WI38 (cell line): ENCODE results near the gene MTR.

Source experiments
- H3K4me3 ChIP-seq: 2 replicates; pipeline ENCODE4 v1.5.1; 2011; ENCODE audit warnings: low read depth, mild to moderate bottlenecking, control low read depth, low read length
- TF ChIP-seq, protein P1 (sequence below): IDR thresholded peaks from 2 replicates; pipeline ENCODE4 v1.5.1; 2012; ENCODE audit warnings: low read depth, mild to moderate bottlenecking, control low read depth, low read length

The MTR gene

DNA sequence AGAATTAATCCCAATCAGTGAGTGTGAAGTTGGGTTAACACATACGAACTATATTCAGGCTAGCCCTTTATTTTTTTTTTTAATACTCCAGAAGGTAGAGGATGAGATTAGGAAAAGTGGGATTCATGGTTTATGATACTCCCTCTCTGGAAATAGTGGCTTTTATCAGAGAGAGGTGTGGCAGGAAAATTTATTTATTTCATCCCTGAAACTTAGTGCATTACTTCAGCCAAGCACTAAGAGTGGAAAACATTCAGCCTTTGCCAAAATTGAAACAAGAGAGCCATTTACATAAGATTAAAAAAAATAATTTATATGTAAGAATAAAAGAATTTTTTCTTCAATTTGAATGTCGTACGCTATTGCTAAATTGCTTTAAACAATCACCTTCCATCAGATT lies 35.0 kb downstream of the MTR start:
- no peak overlapping the region for H3K4me3 ChIP-seq
- TF ChIP-seq, protein P1, sequence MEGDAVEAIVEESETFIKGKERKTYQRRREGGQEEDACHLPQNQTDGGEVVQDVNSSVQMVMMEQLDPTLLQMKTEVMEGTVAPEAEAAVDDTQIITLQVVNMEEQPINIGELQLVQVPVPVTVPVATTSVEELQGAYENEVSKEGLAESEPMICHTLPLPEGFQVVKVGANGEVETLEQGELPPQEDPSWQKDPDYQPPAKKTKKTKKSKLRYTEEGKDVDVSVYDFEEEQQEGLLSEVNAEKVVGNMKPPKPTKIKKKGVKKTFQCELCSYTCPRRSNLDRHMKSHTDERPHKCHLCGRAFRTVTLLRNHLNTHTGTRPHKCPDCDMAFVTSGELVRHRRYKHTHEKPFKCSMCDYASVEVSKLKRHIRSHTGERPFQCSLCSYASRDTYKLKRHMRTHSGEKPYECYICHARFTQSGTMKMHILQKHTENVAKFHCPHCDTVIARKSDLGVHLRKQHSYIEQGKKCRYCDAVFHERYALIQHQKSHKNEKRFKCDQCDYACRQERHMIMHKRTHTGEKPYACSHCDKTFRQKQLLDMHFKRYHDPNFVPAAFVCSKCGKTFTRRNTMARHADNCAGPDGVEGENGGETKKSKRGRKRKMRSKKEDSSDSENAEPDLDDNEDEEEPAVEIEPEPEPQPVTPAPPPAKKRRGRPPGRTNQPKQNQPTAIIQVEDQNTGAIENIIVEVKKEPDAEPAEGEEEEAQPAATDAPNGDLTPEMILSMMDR = no peak

DNA sequence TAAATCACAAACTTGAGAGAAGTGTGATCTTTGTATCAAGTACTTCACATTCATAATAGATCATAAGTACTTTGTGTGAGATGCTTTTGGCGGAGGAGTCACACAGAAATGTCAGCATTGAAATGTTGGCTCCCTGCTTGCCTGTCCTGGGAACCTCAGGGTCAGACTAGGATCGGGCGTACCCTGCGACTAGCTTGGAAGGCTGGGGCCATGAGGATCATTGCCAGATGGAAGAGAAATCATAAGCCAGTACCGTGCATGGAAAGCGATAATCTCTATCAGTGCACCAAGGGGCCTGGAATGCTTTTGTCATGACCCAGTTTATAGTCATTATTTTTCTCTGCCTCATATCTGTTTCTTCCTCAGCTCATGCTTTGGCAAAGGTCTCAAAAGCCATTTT lies 35.5 kb downstream of the MTR start:
- TF ChIP-seq, protein P1 = no peak
- H3K4me3 ChIP-seq = no peak overlapping the region

DNA sequence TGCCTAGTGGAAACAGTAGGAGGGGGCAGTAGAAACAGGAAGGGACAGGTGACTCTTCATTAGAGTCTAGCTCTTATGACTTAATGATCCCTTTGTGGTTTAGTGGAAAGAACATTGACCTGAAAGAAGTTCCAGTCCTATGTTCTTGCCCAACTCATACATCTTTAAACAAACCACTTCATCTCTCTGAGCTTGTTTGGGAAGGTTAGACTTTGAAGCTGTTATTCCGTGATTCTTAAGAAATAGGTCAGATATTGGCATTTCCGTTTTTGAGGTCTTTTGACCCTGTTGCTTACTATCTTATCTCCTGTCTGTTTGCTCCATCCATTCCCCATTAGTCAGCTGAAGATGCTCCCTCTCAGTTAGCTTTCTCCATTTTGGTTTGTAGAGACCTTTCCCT lies 38.5 kb downstream of the MTR start:
- no peak overlapping the region for H3K4me3 ChIP-seq
- TF ChIP-seq, protein P1 = no peak

DNA sequence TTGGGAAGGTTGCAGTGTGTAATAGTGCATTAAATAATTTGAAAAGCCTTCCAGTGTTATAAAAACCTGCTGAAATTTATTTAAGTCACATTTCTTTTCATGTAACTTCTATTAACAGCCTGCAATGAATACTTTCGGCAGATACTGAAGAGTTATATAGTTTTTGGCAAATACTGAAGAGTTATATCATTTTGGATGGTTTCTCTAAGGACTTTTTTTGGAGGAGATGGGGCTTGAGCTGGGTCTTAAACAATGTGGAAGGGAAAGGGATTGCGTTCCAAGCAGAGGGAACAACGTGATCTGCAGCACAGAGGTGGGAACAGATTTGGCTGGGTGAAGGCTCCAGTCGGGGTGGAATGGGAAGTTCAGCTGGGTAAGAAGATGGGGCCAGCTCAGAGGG lies 39.8 kb downstream of the MTR start:
- no peak overlapping the region for H3K4me3 ChIP-seq
- TF ChIP-seq, protein P1 = no peak

DNA sequence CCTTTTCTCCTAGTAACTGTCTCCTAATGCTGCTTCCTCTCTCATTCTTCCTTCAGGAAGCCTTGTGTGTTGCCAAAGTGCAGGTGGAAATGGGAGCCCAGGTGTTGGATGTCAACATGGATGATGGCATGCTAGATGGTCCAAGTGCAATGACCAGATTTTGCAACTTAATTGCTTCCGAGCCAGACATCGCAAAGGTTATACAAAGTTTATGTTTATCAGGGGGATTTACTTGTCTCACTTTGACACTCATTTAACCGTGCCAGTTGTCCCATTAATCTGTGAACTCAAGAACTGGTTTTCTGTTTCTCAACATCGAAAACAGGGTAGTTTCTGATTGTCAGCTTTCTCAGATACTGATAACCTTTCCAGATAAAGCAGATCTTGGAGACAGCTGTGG lies 40.4 kb downstream of the MTR start:
- H3K4me3 ChIP-seq = no peak overlapping the region
- TF ChIP-seq, protein P1 = no peak

DNA sequence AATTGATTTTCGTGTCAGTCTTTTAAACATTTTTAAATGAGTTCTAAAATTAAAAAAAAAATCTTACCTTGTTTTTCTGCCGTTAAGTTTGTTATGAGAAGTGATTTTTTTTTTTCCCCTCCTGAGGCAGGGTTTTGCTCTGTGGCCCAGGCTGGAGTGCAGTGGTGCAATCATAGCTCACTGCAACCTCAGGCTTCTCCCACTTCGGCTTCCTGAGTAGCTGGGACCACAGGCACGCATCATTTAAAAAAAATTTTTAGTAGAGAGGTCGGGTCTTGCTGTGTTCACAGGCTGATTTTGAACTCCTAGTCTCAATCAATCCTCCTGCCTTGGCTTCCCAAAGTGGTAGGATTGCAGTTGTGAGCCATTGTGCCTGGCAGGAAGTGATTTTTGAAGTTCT lies 41.1 kb downstream of the MTR start:
- no peak overlapping the region for H3K4me3 ChIP-seq
- TF ChIP-seq, protein P1 = no peak

DNA sequence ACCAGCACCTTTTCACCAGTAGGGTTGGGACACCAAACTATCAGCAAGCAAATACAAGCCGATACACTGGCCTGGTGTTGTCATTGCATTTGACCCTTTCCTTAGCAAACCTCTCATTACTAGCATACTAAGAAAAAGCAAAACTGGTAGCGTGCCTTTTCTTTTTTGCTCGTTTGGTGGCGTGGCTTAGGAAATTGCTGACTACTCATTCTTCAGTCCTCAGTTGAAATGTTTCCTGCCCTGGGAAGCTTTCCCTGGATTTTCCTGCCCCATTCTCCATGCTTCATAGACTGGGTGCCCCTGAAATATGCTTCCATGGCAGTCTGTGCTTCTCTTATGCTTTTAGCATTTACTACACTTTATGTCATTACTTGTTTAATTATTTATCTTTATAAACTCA lies 42.0 kb downstream of the MTR start:
- H3K4me3 ChIP-seq = no peak overlapping the region
- TF ChIP-seq, protein P1 = no peak
